ENCODE results near the gene ANKRD30A.
"Not testable (repeated sequence)": the region's sequence is repeated elsewhere in the genome, so short reads cannot be mapped to it uniquely, and the experiment has no call there.

Gene ANKRD30A, protein sequence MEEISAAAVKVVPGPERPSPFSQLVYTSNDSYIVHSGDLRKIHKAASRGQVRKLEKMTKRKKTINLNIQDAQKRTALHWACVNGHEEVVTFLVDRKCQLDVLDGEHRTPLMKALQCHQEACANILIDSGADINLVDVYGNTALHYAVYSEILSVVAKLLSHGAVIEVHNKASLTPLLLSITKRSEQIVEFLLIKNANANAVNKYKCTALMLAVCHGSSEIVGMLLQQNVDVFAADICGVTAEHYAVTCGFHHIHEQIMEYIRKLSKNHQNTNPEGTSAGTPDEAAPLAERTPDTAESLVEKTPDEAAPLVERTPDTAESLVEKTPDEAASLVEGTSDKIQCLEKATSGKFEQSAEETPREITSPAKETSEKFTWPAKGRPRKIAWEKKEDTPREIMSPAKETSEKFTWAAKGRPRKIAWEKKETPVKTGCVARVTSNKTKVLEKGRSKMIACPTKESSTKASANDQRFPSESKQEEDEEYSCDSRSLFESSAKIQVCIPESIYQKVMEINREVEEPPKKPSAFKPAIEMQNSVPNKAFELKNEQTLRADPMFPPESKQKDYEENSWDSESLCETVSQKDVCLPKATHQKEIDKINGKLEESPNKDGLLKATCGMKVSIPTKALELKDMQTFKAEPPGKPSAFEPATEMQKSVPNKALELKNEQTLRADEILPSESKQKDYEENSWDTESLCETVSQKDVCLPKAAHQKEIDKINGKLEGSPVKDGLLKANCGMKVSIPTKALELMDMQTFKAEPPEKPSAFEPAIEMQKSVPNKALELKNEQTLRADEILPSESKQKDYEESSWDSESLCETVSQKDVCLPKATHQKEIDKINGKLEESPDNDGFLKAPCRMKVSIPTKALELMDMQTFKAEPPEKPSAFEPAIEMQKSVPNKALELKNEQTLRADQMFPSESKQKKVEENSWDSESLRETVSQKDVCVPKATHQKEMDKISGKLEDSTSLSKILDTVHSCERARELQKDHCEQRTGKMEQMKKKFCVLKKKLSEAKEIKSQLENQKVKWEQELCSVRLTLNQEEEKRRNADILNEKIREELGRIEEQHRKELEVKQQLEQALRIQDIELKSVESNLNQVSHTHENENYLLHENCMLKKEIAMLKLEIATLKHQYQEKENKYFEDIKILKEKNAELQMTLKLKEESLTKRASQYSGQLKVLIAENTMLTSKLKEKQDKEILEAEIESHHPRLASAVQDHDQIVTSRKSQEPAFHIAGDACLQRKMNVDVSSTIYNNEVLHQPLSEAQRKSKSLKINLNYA (N-terminal part only)

DNA sequence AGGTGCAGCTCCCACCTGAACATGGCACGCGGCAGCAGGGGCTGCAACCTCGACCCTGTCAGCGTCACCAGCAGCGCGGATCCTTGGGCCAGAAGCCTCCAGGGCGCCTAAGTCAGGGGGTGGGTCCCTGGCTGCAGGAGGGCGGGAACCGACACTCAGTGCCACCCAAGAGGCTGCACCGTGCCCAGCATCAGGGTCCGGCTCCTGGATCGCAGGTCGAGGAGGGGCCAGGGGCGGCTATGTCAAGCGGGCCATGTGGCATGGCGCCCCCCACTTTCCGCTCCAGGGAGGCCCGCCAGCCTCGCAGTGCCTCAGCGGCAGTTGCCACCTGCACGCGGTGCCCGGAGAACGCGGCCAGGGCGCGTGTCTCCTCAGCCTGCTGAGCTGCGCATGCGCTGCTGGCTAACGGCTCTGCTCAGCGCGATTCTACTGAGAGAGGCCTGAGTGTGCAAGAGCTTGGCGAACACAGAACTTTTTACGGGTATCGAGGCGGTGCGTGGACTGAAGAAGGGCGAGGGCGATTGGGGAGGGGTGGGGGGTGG, at the start of gene ANKRD30A:
ANKRD30A (plus strand) TSS at position 408 of the 542 bp plus-strand sequence. CDS start 190 bp downstream, outside the sequence.
- DNase-seq (ENCODE audit: low spot score), result no peak

DNA sequence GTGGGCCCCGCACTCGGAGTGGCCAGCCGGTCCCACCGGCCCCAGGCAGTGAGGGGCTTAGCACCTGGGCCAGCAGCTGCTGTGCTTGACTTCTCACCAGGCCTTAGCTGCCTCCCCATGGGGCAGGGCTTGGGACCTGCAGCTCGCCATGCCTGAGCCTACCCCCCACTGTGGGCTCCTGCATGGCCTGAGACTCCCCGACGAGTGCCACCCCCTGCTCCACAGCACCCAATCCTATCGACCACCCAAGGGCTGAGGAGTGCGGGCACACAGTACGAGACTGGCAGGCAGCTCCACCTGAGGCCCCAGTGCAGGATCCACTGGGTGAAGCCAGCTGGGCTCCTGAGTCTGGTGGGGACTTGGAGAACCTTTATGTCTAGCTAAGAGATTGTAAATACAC, 49.3 kb upstream of the ANKRD30A start:
- not testable (repeated sequence) for DNase-seq (ENCODE audit: low spot score)

DNA sequence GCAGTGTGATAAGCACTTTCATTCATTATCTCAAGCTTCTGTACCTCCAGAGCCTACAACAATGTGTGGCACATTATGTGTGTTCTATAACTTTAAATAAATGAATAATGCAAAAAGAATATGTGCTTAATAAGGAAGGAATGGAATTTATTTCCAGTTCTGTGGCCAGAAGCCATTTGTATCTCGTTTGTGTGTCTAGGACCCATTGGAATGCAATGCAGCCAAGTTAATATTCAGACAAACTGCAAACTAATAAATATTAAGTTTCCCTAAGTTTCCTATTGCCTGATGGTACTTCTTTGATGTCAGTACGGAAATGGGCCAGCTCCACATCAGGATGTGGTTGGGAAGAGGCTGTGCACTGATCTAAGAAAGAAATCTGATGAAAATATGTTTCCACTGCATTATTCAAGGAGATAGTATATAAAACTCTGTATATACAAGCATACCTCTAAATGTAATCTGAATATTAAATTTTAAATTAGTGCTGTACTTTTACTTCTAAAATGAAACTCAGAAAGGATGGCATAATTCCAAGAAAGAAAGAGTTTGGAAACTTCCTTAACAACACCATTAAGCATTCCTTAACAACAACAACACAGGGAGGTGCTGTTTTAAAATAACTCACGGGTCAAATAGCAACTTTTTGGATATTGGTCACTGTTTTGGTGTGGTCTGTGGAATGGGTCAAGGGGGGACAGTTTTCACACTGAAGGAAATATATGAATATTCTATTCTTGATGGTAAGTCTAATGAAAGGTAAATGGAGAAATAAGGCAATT, 29.4 kb upstream of the ANKRD30A start:
- DNase-seq (ENCODE audit: low spot score), result no peak

DNA sequence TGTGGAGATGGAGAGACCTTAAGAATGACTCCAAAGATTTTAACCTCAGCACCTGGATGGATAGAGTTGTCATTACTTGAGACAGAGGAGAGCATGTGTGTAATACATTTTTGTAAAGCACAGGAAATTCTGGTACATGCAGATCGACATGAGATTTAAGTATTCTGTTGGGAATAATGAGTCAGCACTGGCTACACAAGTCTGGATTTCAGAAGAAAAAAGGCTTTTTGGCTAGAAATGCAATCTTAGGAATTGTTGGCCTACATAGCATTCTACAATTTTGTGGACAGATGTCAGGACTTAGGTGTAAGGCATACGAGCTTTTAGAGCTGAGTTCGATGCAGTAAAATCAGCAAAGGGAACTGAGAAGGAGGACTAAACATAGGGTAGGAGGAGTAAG, 24.1 kb upstream of the ANKRD30A start:
- no peak for DNase-seq (ENCODE audit: low spot score)

DNA sequence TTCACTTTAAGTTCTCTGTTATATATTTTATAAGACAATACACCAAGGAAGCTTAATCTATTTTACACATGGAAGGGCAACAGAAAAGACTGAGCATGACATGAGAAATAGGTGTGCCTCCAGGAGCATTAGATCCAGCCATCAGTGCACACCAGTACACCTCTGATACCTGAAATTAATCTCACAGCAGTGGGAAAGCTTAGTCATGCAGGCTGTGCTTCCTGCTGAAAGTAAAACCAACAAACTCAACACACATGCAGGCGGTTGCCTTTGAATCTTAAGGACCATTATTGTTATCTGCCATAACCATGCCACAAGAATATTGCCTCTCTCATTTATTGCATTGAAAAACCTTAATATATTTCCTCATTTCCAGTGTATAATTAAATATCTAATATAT, 16.4 kb upstream of the ANKRD30A start:
- no peak for DNase-seq (ENCODE audit: low spot score)

DNA sequence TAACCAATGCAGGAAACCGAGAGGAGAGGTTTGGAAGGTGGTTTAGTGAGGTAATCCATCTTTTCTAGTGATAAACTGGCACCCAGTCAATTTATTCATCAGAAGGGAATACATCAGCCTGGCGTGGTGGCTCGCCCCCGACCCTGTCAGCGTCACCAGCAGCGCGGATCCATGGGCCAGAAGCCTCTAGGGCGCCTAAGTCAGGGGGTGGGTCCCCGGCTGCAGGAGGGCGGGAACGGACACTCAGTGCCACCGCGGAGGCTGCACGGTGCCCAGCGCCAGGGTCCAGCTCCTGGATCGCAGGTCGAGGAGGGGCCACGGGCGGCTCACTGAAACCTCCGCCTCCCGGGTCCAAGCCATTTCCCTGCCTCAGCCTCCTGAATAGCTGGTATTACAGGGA, 866 bp upstream of the ANKRD30A start:
- DNase-seq (ENCODE audit: low spot score), result no peak

DNA sequence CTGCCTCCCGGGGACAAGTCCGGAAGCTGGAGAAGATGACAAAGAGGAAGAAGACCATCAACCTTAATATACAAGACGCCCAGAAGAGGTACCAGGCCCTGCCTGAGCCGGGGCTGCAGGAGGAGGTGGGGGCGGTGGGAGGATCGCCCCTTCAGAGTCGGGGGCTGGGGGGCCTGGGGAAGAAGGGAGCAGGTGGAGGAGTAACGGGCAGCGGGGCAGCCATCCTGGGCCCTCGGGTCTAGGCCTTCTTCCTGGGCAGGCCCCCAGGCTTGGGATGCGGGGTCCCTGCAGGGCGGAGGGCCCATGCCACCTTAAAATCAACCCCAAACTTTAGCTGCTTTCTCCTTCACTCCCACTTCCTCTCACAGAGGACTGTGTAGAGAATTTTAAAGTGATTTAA, 523 bp downstream of the ANKRD30A start:
- DNase-seq (ENCODE audit: low spot score), result no peak

DNA sequence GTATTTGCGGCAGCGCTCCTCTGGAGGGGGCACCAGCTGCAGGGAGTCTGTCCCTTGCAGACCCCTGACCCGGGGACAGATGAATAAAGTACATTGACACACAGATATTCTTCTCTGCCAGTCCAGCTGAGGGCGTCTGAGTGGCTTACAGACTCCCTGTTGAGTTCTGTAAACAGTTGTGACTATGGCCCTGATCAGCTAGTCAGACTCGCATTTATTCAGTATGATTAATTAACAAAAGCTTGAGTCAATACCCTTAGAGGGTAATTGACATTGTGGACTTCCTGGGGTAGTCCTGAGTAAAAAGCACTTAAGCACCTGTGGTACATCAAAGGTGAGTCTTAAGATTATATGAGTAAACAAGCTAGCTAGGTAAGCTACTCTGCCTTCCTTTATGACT, 21.0 kb downstream of the ANKRD30A start:
- DNase-seq (ENCODE audit: low spot score), result no peak

DNA sequence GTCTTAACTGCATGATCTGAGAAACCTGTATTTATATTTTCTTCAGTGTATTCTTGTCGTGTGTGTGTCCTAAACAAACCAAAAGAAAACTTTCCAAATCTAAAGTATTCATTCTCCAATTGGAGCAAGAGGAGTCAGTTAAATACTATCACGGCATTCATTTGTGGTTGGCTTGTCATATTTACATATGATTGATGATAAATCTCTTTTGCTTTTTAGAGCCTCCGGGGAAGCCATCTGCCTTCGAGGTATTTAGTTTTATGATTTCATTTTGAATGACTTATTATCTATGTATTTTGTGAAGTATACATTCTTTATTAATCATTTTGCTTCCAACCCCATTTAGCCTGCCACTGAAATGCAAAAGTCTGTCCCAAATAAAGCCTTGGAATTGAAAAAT, 37.0 kb downstream of the ANKRD30A start:
- not testable (repeated sequence) for DNase-seq (ENCODE audit: low spot score)

DNA sequence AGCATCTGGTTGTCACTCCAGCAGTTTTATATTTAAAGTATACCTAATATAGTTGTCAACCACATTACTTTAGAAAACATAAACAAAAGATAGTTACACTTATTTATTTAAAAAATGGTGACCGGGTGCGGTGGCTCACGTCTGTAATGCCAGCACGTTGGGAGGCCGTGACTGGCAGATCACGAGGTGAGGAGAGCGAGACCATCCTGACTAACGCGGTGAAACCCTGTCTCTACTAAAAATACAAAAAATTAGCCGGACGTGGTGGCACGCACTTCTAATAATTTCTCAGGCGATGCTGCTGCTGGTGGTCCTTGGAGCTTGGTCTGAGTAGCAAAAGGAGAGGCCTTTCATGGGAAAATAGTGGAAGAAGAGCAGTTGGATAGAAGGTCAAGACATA, 46.5 kb downstream of the ANKRD30A start:
- not testable (repeated sequence) for DNase-seq (ENCODE audit: low spot score)

DNA sequence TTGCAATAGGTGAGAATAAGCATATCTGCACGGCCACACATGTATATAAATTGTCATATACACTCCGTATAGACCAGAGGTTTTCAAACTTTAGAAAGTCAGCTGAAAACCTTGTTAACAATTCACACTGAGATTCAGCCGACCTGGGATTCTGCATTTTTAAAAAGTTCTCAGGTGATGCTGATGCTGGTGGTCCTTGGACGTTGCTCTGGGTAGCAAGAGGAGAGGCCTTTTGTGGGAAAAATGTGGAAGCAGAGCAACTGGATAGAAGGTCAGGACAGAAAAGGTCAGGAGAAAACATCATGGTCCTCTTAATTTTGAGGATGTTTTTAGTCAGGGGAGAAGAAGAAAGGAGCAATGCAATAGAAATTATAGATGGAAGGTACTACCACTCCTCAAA, 52.9 kb downstream of the ANKRD30A start:
- not testable (repeated sequence) for DNase-seq (ENCODE audit: low spot score)

DNA sequence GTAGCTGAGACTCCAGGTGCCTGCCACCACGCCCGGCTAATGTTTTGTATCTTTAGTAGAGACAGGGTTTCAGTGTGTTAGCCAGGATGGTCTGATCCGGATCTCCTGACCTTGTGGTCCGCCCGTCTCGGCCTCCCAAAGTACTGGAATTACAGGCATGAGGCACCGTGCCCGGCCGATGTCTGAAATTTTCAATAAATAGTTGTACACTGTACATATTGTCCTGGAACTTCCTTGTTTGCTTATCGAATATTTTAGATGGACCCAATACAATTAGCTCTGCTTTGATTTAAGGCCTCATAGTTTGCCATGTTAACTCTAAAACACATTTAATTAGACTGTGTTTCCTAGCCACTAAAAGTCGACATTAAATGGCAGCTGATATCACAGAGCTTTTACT, 57.3 kb downstream of the ANKRD30A start:
- DNase-seq (ENCODE audit: low spot score), result not testable (repeated sequence)

DNA sequence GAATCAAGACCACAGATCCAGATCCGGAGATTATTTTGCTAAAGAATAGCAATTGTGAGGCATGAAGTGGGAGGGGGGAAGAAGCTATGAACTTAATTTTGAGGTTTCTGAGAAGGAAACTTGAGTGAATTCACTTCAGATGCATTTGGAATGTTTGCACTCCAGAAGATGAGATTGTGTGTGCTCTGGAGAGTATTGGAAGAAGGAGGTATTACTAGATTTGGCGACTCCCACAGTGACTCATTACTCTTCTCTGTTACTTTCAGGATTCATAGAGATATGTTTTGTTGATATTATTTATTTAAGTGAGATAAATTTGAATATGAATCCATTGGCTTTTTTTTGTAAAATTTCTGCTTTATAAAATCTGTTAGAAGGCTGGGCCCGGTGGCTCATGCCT, 80.7 kb downstream of the ANKRD30A start:
- no peak for DNase-seq (ENCODE audit: low spot score)

DNA sequence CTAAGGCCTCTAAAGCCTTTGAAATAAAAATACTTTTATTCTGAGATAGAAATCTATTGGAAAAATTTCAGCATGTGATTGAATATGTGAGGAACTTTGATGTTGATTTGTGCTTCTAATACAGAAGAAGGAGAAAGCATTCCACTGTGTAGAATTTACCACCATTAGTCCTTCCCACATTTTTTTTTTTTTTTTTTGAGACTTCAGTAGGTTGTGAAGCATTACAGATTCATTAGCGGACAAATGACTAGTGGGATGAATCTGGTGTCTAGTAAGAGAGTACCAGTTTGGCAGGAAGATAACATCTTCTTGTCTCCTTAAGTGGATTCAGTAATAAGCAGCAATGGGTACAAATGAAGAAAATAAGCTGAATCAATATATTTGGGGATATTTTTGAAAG, 95.5 kb downstream of the ANKRD30A start:
- no peak for DNase-seq (ENCODE audit: low spot score)

DNA sequence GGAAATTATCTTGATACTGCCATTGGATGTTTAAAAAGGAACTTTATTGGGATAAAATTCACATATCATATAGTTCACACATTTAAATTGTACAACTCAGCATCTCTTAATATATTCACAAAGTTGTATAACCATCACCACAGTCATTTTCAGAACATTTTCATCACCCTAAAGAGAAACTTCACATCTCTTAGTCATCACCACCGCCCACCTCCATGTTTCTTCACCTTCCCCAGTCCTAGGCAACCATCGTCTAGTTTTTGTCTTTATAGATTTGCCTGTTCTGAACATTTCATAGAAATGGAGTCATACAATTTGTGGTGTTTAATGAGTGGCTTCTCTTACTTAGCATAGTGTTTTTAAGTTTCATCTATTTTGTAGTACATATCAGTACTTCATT, 96.6 kb downstream of the ANKRD30A start:
- DNase-seq (ENCODE audit: low spot score), result no peak

DNA sequence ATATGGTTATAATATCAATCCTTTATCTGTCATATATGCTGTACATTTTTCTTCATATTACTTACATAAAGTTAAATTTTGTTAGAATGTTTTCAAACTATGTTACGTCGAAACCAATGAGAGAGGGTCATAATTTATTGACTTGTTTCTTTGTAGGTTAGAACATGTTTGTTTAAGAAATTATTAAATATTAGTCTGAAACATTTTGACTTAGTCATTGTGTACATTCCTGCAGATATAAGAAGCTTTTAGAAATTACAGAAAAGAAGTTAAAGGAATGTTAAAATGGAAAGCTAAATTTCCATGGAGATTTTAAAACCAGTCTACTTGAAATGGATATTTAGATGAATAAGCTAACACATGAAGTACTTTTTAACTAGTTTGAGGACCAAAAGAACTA, 99.8 kb downstream of the ANKRD30A start:
- no peak for DNase-seq (ENCODE audit: low spot score)

DNA sequence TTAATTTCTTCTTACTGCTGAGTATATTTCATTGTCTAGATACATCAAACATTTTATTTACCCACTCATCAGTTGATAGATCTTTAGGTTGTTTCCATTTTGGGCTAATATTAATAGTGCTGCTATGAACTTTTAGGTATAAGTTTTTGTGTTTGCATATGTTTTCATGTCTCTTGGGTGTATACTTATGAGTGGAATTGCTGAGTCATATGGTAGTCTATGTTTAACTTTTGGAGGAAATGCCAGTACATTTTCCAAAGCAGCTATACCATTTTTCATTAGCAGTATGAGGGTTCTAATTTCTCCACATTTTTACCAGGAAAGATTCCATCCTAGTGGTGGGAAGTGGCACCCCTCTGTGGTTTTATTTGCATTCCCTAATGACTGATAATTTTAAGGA, 101.1 kb downstream of the ANKRD30A start:
- DNase-seq (ENCODE audit: low spot score), result no peak

DNA sequence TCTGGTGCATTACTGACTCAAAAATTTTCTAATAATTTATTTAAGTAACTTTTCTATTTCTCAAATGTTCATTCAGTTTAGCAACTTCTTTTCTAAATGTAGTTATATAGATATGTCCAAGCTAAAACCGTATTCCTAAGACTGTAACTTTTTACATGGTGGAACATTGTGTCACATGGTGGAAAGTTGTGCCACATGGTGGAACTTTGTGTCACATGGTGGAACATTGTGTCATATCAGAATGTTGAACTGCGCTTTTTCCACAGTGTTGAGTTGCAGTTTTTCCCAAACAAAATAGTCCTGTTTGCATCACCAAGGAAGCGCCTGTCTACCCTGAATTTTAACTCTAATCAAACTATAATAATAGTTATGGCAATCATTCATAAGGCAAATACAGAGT, 109.3 kb downstream of the ANKRD30A start:
- no peak for DNase-seq (ENCODE audit: low spot score)

DNA sequence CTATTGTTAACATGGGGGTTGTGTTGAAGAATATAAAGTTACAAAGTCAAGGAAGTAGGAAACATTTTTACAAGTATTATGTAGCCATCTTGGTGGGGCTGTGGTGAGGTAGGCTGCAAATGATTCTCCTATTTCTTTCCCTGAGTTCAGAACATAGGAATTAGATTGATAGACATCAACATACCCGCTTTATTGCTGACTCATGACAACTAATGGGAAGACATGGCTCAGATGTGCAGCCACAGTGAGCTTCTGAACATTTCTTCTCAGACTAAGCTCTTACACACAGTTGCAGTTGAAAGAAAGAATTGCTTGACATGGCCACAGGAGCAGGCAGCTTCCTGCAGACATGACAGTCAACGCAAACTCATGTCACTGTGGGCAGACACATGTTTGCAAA, 110.7 kb downstream of the ANKRD30A start:
- DNase-seq (ENCODE audit: low spot score), result no peak

DNA sequence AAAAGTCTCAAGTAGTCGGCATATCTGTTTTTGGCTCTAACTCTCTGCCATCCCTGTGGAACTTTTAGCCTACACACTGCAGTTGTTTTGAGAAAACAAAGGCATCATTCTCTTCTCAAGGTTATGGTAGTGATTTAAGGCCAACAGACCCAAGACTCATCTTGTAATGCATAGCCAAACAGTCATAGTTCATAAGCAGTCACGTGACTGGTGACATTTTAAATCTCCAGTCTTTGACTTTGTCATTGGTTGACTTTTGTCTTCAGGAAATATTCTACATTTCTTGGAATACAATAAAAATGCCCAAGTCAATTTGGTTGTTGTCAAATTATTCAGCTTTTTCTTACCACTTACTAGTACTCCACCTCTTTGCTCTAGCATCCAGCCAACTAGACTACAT, 114.8 kb downstream of the ANKRD30A start:
- no peak for DNase-seq (ENCODE audit: low spot score)

DNA sequence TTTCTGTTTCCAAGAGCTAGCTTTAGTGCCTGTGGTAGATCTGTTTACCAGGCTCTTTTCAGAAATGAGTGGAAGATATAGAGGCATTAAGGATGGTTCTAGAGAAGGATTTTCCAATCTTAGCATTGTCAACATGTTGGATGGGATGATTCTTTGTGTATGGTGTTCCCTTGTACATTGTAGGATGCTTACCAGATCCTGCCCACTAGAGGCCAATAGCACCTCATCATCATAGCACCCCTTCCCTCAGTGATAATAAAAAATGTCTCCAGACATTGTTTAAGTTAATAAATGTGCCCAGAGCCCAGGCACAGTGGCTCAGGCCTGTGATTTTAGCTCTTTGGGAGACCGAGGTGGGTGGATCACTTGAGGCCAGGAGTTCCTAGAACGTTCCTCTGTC, 121.2 kb downstream of the ANKRD30A start:
- DNase-seq (ENCODE audit: low spot score), result no peak

Measured in globus pallidus (tissue), 1 donor.